Fibroblast of skin of left biceps (primary cell): ENCODE data around the gene HAPLN1.

Experiments used
- DNase-seq, 2 experiments: peaks; one replicate each; pipeline ENCODE4 v3.0.0-alpha.2; 2013; ENCODE audit warnings: low read depth in 2 of 2

The HAPLN1 gene

GRCh38 chr5:83718195-83718825 lies 2.3 kb downstream of the HAPLN1 start:
- no peak for DNase-seq

GRCh38 chr5:83715236-83716065 lies 5.2 kb downstream of the HAPLN1 start:
- DNase-seq = no peak

GRCh38 chr5:83714810-83715209 lies 5.8 kb downstream of the HAPLN1 start:
- DNase-seq = no peak

- DNase-seq = no peak
These were observed 8.6 kb downstream of the HAPLN1 start for GRCh38 chr5:83711982-83712601.

- no peak for DNase-seq
These were observed 10.7 kb downstream of the HAPLN1 start for GRCh38 chr5:83709973-83710372.

GRCh38 chr5:83708170-83708569 lies 12.5 kb downstream of the HAPLN1 start:
- no peak for DNase-seq

- DNase-seq = no peak
These were observed 17.6 kb downstream of the HAPLN1 start for GRCh38 chr5:83703059-83703458.

GRCh38 chr5:83701886-83702285 lies 18.8 kb downstream of the HAPLN1 start:
- DNase-seq = no peak

GRCh38 chr5:83689881-83690280 lies 30.8 kb downstream of the HAPLN1 start:
- no peak for DNase-seq

- DNase-seq = no peak
These were observed 32.4 kb downstream of the HAPLN1 start for GRCh38 chr5:83688281-83688680.

GRCh38 chr5:83687124-83687619 lies 33.5 kb downstream of the HAPLN1 start:
- no peak for DNase-seq

- no peak for DNase-seq
These were observed 34.4 kb downstream of the HAPLN1 start for GRCh38 chr5:83686251-83686650.

GRCh38 chr5:83683836-83684235 lies 36.8 kb downstream of the HAPLN1 start:
- DNase-seq = no peak

GRCh38 chr5:83672646-83673045 lies 48.0 kb downstream of the HAPLN1 start:
- DNase-seq = no peak

GRCh38 chr5:83672158-83672557 lies 48.5 kb downstream of the HAPLN1 start:
- DNase-seq = no peak

GRCh38 chr5:83665631-83666030 lies 55.0 kb downstream of the HAPLN1 start:
- no peak for DNase-seq

GRCh38 chr5:83662558-83662957 lies 58.1 kb downstream of the HAPLN1 start:
- DNase-seq = no peak

- no peak for DNase-seq
These were observed 62.7 kb downstream of the HAPLN1 start for GRCh38 chr5:83657807-83658525.

GRCh38 chr5:83654427-83654994 lies 66.1 kb downstream of the HAPLN1 start:
- DNase-seq = no peak

- DNase-seq = no peak
These were observed 67.0 kb downstream of the HAPLN1 start for GRCh38 chr5:83653669-83654068.

- DNase-seq = no peak
These were observed 74.7 kb downstream of the HAPLN1 start for GRCh38 chr5:83645936-83646335.

GRCh38 chr5:83644301-83644700 lies 76.4 kb downstream of the HAPLN1 start:
- DNase-seq = no peak
